GM18870 (cell line): Measurements from ENCODE around the gene C2orf76.
"Not testable (repeated sequence)": the region's sequence is repeated elsewhere in the genome, so short reads cannot be mapped to it uniquely, and the experiment has no call there.

ENCODE experiments used
- ATAC-seq: cut with Tn5 transposase; IDR thresholded peaks from one replicate; pipeline ENCODE4 v1.9.1; 2021; ENCODE audit warnings: moderate library complexity; ENCODE audit not compliant: unreplicated experiment

The C2orf76 gene

DNA sequence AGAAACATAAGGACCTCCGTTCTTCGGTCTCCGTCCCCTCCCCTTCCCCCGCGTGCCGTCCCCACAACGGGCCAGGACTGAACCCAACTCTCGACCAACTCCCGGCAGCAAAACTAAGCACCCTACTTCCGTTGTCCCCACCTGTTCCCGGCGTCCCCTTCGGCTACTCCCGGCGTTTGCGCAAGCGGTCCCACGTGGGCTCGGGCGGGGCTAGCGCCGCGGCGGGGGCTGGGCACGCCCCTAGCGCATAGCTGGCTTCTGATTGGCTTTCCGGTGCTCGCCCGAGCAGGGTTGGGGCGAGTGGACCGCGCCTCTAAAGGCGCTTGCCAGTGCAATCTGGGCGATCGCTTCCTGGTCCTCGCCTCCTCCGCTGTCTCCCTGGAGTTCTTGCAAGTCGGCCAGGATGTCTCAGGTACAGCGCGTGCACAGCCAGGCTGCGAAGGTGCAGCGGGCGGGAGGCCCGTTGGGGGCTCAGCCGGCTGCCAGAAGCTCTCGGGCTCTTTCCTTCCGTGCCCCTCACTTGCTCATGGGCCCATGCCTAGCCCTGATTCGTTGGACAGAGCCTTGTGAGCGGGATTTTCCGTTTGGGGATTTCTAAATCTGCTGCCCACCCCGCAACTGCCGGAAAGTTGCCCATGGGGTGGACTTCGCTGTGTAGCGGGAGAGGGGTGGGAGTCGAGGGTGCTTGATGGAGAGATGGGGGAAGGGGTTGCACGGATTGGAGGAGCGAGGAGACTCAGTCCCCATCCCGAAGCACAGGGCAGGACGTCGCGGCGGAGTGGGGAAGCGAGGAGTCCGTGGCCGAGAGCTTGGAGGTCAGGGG is at the start of gene C2orf76, which contains the start of gene DBI:
TSS of gene C2orf76 (minus strand) at position 186 of the 823 bp plus-strand sequence. CDS start 26,875 bp downstream, outside the sequence.
TSS of gene DBI (plus strand) at position 329 of the 823 bp plus-strand sequence. CDS start at position 404, 75 bp downstream.
- ATAC-seq = peak; percentile 92

- ATAC-seq = no peak
These were observed 49.0 kb upstream of the C2orf76 start for GRCh38 chr2:119415630-119416029.

DNA sequence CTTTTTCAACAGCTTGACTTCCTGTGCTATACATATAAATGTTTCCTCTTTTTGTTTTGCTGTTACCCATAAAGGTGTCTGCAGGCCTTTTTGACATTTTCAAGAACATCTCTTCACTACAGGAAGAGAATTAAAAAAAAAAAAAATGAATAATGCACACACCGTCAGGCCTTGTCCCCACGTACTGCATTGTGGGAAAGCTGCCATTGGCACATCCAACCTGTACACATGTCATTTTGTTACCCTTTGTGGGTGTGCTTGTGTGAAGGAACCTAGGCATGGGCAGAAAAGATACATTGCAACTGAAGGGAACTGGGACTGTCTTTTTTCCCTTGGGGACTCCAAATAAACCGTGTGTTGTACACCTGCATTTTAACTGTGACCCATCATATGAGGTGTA is 48.3 kb upstream of the C2orf76 start:
- ATAC-seq = no peak

DNA sequence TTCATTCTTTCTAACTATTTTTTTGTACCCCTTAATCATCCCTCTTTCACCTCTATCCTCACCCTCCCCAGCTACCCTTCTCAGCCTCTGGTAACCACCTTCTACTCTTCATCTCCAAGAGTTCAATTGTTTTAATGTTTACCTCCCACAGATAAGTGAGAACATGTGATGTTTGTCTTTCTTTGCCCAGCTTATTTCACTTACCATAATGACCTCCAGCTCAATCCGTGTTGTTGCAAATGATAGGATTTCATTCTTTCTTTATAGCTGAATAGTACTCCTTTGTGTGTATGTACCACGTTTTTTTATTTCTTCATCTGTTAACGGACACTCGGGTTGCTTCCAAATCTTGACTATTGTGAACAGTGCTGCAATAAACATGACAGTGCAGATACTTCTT is 42.9 kb upstream of the C2orf76 start:
- no peak for ATAC-seq

DNA sequence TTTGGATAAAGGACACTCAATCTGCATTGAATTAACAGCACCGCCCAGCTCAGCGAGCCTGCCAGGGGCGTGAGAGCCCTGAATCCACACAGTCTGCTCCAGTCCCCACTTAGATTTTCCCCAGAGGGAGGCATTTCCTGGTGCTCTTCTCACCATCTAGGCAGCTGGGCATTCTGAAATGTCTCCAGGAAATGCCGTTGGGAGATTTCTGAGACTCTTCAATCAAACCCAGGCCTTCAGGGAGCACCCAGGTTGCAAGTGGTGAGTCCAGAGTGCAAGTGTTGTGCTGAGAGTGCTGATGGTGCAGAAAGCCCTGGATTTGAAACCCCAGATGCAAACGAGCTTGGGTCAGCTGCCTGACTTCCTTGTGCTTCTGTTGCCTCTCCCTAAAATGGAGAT is 41.6 kb upstream of the C2orf76 start:
- no peak for ATAC-seq

DNA sequence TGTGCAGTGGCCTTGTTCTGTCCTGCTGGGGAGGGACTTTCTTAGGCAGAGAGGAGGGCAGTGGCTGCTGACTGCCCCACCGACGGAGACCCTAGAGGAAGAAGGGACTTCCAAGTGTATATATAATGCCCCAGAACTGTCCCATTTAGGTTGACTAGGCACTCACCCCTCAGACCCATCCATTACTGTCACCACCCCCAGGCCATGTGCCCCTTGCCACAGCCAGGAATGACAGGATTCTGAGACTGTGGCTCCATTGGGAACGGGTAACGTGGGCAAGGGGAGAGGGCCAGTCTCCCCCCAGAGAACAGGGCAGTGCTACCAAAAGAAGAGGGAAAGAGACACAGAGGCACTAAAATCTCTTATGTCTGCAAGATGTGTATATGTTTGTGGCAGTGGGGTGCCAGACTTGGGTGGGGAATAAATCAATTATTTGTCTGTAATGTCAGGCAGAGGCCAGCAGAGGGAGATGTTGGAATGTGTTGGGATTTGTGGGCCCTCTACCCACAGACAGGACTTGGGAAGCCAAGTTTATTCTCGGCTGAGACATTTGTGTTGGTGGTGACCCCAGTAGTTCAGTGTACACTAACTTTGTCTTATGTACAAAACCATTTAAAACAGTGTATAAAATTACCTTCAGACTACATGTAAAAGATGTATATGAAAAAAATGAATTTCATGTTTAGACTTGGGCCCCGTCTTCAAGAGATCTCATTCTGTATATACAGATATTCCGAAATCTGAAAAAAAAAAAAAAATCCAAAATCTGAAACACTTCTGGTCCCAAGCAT is 41.0 kb upstream of the C2orf76 start:
- ATAC-seq = no peak

- ATAC-seq = no peak
These were observed 38.5 kb upstream of the C2orf76 start for GRCh38 chr2:119405151-119405550.

- ATAC-seq = not testable (repeated sequence)
These were observed 37.0 kb upstream of the C2orf76 start for GRCh38 chr2:119403618-119404017.

DNA sequence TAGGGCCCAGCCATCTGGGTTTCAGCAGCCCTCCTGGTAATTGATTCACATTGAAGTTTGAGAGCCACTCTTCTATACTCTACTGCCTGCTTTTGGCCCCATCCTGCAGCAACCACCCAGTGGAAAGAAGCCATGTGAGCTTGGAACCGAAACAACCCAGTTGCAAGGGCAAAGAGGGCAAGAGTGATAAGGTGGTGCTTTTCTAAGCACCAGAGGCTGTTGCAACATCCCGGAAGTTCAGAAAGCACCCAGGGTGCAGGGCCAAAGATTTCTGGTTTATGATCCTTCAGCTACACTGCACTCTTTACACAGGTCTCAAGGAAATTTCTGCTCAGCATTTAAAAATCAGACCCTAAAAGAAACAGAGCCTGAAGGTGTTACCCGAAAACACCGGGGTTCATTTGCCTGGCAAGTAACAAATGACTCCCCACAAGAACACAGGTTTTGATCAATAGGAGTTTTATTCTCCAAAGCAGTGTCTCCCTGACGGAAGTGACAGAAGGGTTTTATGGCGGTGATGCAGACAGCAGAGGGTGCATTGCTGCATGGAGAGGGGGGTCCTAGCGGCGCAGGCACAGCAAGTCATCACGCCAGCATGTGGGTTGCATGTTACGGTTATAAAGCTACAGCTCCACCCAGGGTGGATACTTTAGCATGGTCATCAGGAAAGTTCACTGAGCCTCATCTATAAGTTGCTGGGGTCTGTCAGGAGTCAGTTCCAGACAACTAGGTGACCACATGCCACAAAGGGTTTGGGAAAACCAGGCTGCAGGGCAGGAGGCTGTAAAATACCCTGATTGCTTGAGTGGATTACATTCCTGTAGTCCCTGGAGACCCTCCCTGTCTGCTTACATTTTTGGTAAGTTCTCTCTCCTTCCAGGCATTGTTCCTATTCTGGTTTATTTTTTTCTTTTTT is 36.3 kb upstream of the C2orf76 start:
- no peak for ATAC-seq

- no peak for ATAC-seq
These were observed 35.5 kb upstream of the C2orf76 start for GRCh38 chr2:119402106-119402505.

DNA sequence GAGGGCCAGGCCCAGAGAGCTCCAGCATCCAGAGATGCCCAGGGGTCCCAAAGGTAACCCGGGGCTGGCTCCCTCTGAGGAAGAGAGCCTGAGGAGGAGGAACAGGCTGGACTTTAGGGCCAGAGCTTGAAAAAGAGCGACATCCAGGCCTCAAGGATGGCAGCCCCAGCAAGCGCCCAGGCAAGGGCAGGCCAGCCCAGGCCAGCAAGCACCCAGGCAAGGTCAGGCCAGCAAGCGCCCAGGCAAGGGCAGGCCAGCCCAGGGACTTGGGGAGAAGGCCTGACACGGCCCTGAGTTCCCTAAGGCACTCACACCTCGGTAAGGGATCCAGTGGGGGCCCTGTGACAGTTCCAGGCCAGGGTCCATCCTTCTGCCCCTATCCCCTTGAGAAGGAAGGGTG is 30.6 kb upstream of the C2orf76 start:
- no peak for ATAC-seq

DNA sequence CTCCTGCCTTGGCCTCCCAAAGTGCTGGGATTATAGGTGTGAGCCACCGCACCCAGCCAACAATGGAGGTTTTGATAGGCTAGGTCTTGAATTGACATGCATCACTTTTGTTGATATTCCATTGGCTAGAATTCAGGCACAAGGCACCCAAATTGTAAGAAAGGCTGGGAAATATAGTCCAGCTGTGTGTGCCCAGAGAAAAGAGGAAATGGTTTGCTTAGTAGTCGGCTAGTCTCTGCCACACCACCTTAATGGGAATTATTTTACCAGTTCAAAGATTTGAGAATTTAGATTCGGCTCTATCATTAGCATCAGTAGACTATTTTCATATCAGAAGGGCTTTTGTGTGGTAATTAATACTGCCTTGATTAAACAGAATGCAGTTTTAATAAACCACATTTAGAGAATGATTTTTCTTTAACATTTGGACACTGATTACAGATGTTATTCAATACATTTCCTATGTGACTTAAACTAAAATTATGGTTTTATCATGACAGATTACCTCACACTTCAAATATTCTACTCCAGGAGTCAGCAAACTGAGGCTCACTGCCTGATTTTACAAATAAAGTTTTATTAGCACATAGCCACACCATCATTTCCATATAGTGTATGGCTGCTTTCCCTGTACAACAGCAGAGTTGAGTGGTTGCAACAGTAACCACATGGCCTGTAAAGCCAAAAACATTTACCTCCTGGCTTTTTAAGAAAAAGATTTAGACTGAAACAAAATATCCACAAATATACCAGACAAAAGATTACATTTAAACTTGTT is 27.5 kb upstream of the C2orf76 start:
- no peak for ATAC-seq

- ATAC-seq = no peak
These were observed 23.1 kb upstream of the C2orf76 start for GRCh38 chr2:119389615-119390306.

DNA sequence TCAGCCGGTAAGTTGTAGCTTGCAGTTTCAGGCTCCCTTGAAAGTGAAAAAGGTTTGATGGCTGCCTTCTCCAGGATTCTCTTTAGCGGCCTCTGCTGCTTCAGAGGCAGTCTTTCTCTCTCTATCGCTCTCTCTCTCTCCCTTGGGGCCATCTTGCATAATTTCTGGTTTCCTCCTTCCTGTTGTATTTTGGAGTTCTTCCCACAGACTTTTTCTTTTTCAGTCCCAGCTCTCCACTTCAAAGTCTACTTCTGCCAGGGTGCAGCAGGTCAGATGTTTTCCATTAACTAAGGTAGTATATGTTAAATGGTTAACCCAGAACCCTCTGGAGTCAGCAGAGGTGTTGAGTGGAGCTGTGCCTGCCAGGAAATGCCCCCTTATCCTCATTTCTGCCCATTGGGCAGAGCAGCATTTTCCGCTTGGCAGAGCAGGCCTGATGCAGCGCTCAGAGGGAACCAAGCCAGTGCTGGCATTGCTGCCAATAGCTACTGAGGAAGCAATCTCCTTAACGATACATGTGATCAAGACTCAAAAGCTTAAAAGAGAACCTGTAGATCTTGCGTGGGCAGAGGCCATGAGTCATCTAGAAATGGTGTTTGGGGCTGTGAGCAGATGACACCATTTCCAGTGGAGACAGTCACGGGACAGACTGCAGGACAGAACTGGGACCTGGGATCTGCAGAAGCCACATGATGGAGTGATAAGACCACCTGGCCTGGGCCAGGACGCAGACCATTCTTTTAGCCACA is 20.9 kb upstream of the C2orf76 start:
- peak; percentile 74 for ATAC-seq

GRCh38 chr2:119385466-119385865 is 18.8 kb upstream of the C2orf76 start:
- no peak for ATAC-seq

- no peak for ATAC-seq
These were observed 18.3 kb upstream of the C2orf76 start for GRCh38 chr2:119384971-119385370.

- no peak for ATAC-seq
These were observed 16.9 kb upstream of the C2orf76 start for GRCh38 chr2:119383410-119384140.

- ATAC-seq = no peak
These were observed 11.9 kb upstream of the C2orf76 start for GRCh38 chr2:119378566-119378965.
